Measurements from ENCODE around the gene TSPAN18.

TSPAN18 gene

DNA sequence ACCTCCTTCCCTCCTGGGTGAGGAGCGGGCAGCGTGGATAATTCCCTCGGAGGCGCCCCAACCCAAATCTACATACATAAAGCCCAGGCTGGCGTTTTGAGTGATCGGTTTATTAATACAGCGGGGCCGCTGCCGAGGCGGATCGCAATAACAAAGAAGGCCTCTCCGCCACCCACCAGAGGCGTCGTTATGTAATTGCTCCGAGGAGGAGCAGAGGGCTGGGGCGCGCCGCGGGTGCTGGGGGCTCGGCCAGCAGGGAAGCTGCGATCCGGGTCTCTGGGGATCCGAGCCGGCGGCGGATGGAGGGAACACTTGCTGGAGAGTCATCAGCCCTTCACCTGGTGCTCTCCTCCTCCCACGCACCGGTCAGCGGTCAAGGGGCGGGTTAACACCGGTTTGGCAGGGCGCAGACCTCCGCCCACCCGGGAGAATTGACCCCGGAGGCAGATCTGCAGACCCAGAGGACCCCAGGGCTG, 230.3 kb downstream of the TSPAN18 start:
- DNase-seq (ENCODE audit: low read depth, low spot score), result no peak

DNA sequence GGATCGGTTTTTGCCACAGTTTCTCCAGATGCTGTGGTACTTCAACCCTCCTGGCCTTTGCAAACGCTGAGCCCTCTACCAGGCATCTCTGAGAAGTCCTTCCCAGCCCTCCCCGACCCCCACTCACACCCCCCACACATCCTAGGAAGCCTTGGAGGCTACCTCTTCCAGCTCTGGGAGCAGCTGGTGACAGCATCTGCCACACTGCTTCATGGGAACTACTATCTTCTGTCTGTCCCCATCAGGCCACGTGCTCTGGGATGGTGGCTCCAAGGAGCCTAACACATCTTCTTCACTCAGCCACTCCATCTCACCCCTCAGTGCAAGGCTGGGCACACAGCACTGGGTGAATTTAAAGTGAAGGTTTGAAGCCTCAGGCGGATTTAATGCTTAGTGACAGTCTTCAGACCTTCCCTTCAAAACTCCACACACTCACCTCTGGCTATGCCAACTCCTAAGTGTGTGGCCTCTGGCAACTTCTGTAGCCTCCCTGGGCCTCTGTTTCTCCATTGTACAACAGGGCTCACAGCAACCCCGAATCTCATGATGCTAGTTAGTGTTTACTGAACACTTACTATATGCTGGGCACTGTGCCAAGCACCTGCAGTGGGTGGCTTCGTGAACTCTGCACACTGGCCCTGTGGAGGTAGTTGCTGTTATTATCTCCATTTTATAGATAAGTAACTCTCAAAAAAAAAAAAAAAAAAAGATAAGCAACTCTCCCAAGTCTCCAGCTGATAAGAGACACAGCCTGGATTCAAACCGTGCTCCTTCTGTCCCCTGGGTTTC, 231.2 kb downstream of the TSPAN18 start:
- no peak for DNase-seq (ENCODE audit: low read depth, low spot score)

DNA sequence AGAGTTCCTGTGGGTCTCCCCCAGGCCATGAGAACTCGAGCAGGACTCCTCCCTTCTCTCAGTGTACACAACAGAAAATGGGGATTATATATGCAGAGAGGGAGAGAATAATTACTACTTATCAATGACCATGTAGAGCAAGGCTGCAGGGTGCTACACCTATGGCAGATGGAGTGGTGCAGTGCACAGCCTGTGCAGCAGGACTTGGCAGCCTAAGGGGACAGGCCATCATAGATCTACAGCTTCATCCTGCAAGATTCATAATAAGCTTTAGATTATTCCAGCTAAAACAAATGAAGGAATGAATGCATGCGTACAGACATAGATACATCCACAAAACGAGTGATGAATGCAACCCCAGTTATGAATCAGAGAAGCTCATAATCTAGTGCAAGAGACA, 232.3 kb downstream of the TSPAN18 start:
- no peak for DNase-seq (ENCODE audit: low read depth, low spot score)

DNA sequence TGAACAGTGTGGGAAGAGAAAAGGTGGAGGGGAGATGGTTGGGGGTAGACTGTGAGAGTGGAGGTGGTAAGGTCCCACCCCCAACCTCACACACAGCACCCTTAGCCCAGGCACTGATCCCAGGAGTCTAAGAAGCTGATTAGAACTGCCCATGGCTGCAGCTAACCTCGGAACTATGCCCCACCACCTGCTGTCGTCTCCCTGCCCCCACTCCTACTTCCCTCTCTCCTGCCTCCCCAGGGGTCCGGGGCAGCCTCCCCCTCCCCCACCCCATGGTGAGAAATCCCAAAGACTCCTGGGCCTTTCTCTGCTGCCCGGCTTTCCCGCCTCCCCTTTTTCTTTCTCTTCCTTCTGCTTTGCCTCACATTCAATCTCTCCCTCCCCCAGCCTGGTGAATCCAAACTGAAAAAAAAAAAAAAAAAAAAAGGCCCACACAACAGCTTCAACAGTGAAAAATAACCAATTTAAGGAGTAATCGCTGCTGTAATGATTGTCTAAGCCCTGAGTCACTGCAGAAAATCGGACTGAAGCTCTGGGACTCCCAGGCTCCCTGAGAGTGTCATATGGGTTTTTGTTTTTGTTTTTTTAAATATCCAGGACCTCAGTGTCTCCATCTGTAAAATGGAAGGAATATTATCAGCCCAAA, 233.6 kb downstream of the TSPAN18 start:
- DNase-seq (ENCODE audit: low read depth, low spot score), result no peak

- no peak for DNase-seq (ENCODE audit: low read depth, low spot score)
Measured at GRCh38 chr11:44962464-44962863, 235.7 kb downstream of the TSPAN18 start.

- DNase-seq (ENCODE audit: low read depth, low spot score), result no peak
Measured at GRCh38 chr11:44963136-44963535, 236.4 kb downstream of the TSPAN18 start.

GRCh38 chr11:44963948-44964347, 237.2 kb downstream of the TSPAN18 start:
- no peak for DNase-seq (ENCODE audit: low read depth, low spot score)

- DNase-seq (ENCODE audit: low read depth, low spot score), result no peak
Measured at GRCh38 chr11:44964526-44965209, 237.9 kb downstream of the TSPAN18 start.

DNA sequence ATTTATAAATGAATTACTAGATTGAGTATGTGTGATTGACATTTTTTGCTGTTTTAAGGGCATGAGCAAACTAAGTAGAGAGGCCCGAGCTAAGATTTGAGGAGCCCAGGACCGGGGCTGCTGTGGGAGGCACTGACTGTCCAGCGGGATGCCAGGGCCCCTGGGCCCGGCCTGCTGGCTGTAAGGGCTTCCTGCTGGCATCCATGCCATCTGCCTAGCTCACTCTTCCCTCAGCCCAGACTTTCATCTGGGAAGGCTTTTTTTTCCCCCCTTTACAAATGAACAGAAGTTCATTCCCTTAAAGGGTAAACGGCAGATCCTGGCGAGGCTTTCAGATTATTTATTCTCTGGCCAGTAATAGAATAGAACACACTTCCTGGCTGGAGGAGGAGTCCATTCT, 239.9 kb downstream of the TSPAN18 start:
- no peak for DNase-seq (ENCODE audit: low read depth, low spot score)

DNA sequence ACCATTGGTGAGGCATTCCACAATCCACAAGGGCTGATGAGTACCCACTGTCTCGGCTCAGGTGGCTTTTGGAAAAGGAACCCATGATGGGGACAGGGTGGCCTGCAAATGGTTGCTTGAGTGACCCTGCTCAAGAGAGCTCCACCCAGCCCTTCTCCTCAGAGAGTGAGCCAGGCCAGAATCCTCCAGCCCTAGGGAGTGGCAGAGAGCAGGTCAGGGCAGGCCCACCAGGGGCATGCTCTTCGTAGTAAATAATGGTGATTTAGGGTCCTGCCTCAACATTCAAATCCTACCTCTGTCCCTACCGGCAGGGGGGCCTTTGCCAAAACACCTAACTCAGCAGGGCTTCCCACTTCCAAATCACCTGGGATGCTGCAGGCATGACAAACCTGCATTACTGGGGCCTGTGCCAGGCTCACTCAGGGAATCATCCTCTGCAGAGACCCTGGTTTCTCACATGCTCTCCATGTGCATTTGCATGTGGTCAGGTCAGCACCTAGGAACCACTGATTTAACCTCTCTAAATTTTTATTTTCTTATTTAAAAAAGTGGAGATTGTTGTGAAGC, 241.3 kb downstream of the TSPAN18 start:
- no peak for DNase-seq (ENCODE audit: low read depth, low spot score)

DNA sequence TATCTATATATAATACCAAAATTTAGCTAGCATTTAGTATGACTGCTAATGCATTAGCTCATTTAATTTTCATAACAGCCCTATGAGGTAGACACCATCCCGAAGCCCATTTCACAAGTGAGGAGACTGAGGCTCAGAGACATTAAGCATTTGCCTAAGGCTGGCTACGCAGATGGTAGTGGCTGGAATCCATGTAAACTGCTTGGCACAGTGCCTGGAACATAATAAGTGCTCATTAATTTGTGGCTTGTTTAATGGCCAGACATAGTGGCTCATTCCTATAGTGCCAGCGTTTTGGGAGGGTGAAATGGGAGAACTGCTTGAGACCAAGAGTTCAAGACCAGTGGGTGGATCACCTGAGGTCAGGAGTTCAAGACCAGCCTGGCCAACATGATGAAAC, 241.7 kb downstream of the TSPAN18 start:
- DNase-seq (ENCODE audit: low read depth, low spot score), result no peak

DNA sequence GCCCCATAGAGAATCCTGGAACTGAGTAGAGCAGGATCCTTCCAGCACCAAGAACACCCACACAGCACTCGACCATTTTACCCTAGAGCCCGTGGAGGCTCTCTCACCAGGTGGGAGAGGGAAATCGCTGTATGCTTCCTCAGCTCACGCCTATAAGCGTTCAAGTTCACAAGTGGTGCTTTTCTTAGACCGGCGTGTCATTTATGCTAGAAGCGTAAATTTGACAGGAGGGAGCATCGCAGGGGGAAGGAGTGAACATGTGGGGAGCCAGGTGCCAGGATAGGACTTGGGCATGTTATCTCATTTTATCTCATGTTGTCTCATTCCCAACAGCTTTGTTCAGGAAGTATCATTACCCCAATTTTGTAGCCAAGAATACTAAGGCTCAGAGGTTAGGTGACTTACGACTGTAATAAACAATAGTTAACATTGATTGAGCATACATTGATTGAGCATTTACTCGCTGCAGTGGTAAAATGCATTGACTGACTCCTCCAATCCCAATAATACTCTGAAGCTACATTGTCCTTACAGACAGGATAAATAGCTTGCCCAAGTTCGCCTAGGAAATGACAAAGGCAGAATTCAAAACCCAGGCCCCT, 243.0 kb downstream of the TSPAN18 start:
- DNase-seq (ENCODE audit: low read depth, low spot score), result no peak

DNA sequence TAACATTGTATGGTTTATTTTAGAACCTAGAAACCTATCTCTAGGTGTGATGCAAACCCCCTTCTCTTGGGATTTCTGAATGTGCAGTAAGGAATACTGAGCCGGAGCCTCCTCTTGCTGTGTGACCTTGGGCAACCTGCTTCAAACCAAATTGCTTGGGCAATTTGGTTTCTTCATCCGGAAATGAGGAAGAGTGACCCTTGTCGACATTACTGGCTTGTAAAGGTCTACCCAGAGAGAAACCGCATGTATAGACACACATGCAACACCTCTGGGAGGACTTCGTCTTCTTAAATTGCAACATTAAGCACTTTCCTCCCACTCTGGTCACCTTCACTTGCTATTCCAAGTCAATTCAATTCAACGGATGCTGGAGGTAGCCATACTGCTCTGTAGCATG, 243.5 kb downstream of the TSPAN18 start:
- no peak for DNase-seq (ENCODE audit: low read depth, low spot score)

DNA sequence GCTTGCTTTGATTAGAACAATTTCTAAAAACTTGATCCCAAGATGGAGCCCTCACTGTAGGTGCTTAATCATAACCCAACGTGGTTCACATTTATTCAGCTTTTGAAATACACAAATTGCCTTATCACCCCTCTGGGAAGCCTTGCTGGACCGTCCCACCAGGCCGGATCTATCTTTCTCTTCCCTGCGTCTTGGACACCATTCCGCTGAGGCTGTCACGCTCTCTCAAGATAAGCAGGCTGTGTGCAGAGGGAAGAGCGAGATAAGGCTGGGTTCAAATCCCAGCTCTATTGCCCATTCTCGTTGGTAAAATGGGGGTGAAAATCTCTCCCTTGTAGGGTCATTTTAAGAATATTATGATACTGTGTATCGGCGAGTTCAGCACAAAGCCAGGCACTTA, 244.4 kb downstream of the TSPAN18 start:
- no peak for DNase-seq (ENCODE audit: low read depth, low spot score)

GRCh38 chr11:44972746-44973435, 246.1 kb downstream of the TSPAN18 start:
- DNase-seq (ENCODE audit: low read depth, low spot score), result no peak

- no peak for DNase-seq (ENCODE audit: low read depth, low spot score)
Measured at GRCh38 chr11:44973632-44974401, 247.1 kb downstream of the TSPAN18 start.

DNA sequence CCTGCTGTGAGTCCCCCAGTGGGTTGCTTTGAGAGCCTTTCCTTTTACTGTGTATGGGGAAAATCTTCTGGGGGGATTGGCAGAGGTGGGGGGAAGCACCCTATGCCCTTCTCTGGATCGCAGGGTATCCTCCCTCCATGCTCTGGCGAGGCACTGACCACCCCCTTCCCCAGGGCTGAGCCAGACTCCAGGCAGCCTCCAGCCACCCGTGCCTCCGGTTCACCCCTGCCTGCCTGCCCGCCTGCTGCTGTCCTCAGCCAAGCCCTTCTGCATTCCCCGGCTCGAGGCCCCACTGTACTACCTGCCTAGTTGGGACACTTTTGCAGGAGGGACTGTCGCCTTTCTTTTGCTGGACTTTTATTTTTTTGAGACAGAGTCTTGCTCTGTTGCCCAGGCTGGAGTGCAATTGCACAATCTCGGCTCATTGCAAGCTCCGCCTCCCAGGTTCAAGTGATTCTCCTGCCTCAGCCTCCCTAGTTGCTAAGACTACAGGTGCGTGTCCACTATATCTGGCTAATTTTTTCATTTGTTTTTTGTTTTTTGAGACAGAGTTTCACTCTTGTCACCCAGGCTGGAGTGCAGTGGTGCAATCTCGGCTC, 247.7 kb downstream of the TSPAN18 start:
- DNase-seq (ENCODE audit: low read depth, low spot score), result no peak

DNA sequence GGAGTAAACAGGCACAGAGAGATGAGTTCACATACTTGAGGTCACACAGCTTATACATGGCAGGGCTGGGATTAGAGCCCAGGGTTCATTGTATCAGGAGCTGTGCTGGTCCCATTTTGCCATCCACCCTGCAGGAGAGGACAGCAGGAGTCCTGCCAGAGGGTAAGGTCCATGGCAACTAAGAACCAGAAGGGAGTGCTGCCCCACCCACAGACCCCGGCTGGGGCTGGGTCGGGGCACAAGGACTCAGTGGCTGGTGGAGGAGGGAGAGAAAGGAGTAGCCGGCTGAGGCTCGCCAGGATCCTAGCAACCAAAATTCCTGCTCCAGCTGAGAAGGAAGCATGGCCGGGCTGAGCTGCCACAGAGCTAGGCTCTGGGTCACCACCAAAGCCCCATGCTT, 249.8 kb downstream of the TSPAN18 start:
- DNase-seq (ENCODE audit: low read depth, low spot score), result no peak

DNA sequence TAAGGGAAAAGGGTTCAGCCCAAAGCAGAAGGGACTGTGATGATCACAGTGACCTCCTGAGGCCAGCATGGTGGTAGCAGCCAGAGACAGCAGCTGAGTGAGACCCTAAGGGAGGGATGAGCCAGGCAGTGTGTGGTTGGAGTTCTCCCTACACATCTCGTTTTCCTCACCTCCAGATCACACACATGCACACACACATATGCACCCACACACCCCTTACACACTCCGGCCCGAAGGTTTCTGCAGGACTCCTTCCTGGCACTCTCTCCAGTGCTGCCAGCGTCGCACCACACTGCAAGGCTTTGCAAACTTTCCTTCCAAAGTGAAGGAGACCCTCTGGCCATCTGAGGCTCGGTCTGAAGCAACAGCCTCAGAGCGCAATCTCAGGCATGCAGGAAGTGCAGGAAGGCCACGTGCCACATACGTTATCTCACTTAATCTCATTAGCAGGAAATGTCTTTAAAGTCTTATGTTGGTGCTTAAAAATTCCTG, 250.8 kb downstream of the TSPAN18 start:
- DNase-seq (ENCODE audit: low read depth, low spot score), result no peak
